Colonic mucosa (tissue), 4 donors: ENCODE measurements around the gene TM4SF5. TPM values are rescaled to one million over a fixed set of nuclear protein-coding genes. Genes with fewer than 3 reads are reported as not detected.

Experiments used
- DNase-seq: peaks from one replicate; pipeline ENCODE4 v3.0.0-alpha.2; 2020
- H3K27ac ChIP-seq: fragments of 200-600 bp; one replicate; pipeline ENCODE4 v1.8.0; 2021
- H3K27me3 ChIP-seq: fragments of 200-600 bp; one replicate; pipeline ENCODE4 v1.8.0; 2021
- H3K36me3 ChIP-seq: fragments of 200-600 bp; one replicate; pipeline ENCODE4 v1.8.0; 2021
- H3K4me1 ChIP-seq: fragments of 200-600 bp; one replicate; pipeline ENCODE4 v1.8.0; 2021; ENCODE audit warnings: mild to moderate bottlenecking
- H3K4me3 ChIP-seq: fragments of 200-600 bp; one replicate; pipeline ENCODE4 v1.8.0; 2021
- H3K9ac ChIP-seq, 2 donors: one replicate each; pipeline ENCODE4 v1.7.0; 2013; ENCODE audit warnings: control low read depth in 2 of 2, low read depth in 2 of 2, low read length in 2 of 2
- H3K9me3 ChIP-seq: fragments of 200-600 bp; one replicate; pipeline ENCODE4 v1.8.0; 2021
- intact Hi-C: fragments of 100-400 bp; cut with DNase I; formaldehyde crosslinking; loops from one replicate; pipeline ENCODE4 v1.14.1; 2022
- total RNA-seq, 2 donors: library from RNA; stranded (reverse); fragmentation: NEBNext Ultra II Directional in 1 of 2; extraction: Animal tissue kit (Norgen Biotek cat#: 25700) in 1 of 2; gene quantifications; one replicate each; pipeline ENCODE4 v1.2.1, GENCODE V29; 2021
- TF ChIP-seq, protein P1 (sequence below): fragments of 200-600 bp; IDR thresholded peaks from one replicate; pipeline ENCODE4 v1.8.0; 2022; ENCODE audit warnings: antibody characterized with exemption, mild to moderate bottlenecking
- donor health status: healthy.
- donor health status: DM: no; HTN: no; CAD: no.
- donor health status: DM: no; HTN: no; CAD: no.

Gene TM4SF5
- total RNA-seq, 2 donors from 2014 or later: 15.1 to 37.7 TPM

DNA sequence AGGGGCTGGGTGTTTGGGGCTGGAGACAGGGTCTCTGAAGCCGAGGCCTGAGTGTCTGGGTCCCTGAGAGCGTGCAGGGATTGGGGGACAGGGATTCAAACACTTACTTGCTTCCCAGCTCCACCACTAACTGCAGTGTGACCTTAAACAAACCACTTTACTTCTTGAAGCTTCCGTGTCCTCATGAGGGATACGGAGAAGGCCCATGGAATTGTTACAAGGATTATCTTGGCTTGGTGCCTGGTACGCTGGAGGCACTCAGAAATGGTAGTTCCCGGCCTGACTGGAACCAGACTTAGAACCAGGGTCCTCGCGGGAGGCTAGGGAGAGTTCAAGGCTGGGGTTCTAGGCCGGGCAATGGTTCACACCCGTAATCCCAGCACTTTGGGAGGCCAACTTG is 29.1 kb upstream of the TM4SF5 start:
- no peaks in the 10 kb centered on the region for H3K27me3 ChIP-seq
- H3K9me3 ChIP-seq: no peaks in the 10 kb centered on the region
- peak; percentile 51 for DNase-seq
- H3K4me1 ChIP-seq: peaks cover 3% of the 10 kb centered on the region
- no peak overlapping the region for H3K27ac ChIP-seq
- no peak overlapping the region for H3K4me3 ChIP-seq
- H3K36me3 ChIP-seq: no peaks in the 10 kb centered on the region
- H3K9ac ChIP-seq: no peak overlapping the region
- intact Hi-C loops: no loop called here
- TF ChIP-seq, protein P1, sequence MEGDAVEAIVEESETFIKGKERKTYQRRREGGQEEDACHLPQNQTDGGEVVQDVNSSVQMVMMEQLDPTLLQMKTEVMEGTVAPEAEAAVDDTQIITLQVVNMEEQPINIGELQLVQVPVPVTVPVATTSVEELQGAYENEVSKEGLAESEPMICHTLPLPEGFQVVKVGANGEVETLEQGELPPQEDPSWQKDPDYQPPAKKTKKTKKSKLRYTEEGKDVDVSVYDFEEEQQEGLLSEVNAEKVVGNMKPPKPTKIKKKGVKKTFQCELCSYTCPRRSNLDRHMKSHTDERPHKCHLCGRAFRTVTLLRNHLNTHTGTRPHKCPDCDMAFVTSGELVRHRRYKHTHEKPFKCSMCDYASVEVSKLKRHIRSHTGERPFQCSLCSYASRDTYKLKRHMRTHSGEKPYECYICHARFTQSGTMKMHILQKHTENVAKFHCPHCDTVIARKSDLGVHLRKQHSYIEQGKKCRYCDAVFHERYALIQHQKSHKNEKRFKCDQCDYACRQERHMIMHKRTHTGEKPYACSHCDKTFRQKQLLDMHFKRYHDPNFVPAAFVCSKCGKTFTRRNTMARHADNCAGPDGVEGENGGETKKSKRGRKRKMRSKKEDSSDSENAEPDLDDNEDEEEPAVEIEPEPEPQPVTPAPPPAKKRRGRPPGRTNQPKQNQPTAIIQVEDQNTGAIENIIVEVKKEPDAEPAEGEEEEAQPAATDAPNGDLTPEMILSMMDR: no peak

DNA sequence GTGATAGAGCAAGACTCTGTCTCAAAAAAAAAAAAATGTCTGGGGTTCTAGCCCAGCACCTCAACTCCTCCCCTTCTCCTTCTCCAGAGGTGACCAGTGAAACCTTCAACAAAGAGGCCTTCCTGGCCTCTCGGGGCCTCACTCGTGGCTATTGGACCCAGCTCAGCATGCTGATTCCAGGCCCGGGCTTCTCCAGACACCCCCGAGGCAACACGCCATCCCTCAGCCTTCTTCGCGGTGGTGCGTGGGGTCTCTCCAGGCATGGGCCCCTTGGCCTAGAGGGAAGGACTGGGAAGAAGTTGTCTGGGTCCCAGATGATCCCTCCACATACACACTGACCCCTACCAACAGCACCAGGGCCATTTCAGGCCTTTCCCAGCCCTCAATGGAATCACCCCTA is 28.5 kb upstream of the TM4SF5 start:
- Histone ChIP-seq H3K27me3 (no peaks in the 10 kb centered on the region), H3K9ac (no peak overlapping the region), H3K4me1 (peaks cover 3% of the 10 kb centered on the region), H3K36me3 (no peaks in the 10 kb centered on the region), H3K4me3 (no peak overlapping the region), H3K27ac (no peak overlapping the region), H3K9me3 (no peaks in the 10 kb centered on the region)
- TF ChIP-seq, protein P1: no peak
- no peak for DNase-seq
- intact Hi-C loops: no loop called here

DNA sequence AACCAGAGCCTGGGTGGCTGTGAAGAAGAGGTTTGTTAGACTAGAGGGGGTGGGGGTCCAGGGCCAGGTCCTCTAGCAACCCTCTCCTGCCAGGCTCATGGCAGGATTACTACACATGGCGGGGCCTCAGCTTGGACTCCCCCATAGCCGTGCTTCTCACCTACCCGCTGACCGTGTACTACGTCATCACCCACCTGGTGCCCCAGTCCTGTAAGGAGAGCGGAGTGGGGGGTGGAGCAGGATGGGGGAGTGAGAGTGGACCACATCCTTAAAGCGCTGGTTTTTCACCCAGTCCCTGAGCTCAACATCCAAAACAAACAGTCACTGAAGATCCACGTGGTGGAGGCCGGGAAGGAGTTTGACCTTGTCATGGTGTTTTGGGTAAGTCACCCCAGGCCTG is 27.8 kb upstream of the TM4SF5 start:
- no peaks in the 10 kb centered on the region for H3K9me3 ChIP-seq
- no peak overlapping the region for H3K4me3 ChIP-seq
- H3K9ac ChIP-seq: no peak overlapping the region
- peaks cover 3% of the 10 kb centered on the region for H3K4me1 ChIP-seq
- intact Hi-C loops: no loop called here
- no peak for DNase-seq
- TF ChIP-seq, protein P1: no peak
- H3K36me3 ChIP-seq: no peaks in the 10 kb centered on the region
- H3K27me3 ChIP-seq: no peaks in the 10 kb centered on the region
- H3K27ac ChIP-seq: no peak overlapping the region

DNA sequence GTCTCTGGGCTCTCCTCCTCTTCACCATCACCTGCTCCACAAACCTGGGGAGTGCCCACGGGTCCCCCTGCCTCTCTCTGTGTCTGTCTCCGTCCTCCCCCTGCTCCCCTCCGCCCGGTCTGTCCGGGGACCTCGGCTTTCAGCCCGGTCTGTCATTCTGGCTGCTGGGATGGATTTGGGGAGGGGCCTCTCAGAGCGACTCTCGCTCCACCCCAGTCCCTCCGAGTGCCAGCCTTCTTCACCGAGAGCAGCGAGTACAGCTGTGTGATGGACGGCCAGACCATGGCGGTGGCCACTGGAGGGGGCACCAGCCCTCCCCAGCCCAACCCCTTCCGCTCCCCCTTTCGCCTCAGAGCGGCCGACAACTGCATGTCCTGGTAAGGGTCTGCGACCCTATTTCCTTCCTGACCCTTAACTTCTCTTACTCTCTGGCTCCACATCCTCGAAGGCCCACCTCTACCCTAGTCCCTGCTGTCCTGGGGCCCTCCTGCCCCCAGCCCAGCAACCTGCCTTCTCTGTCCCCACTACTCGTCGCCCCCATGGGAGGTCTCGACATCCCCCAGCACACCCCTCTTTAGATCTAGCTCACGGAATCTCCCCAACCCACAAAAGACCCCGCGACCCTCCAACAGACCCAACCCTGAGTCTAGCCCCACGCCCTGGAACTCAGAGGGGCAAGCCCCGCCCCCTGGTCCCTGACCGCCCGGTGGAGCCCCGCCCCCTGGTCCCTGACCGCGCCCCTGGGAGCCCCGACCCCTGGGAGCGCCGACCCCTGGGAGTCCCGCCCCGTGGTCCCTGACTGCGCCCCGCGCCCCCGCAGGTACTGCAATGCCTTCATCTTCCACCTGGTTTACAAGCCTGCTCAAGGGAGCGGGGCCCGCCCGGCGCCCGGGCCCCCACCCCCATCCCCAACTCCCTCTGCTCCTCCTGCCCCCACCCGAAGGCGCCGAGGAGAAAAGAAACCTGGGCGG is 26.4 kb upstream of the TM4SF5 start:
- no peaks in the 10 kb centered on the region for H3K27me3 ChIP-seq

DNA sequence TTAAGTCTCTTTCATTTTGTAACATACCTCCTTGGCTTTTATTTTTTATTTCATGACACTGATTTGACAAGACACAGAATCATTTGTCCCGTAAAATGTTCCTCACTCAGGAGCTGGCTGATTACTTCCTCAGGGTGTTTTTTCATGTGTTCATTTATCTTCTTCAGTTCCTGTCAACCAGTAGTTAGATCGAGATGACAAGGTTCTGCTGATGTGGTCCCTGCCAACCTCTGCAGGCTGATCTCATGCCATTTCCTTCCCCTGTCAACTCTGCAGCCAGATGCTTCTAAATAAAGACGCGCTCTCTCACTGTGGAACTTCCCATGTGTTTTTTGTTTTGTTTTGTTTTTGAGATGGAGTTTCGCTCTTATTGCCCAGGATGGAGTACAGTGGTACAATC is 23.8 kb upstream of the TM4SF5 start:
- Histone ChIP-seq H3K4me3 (no peak overlapping the region), H3K36me3 (no peaks in the 10 kb centered on the region), H3K4me1 (peaks cover 3% of the 10 kb centered on the region), H3K27me3 (no peaks in the 10 kb centered on the region), H3K27ac (no peak overlapping the region), H3K9ac (no peak overlapping the region), H3K9me3 (no peaks in the 10 kb centered on the region)
- TF ChIP-seq, protein P1: no peak
- intact Hi-C loops: no loop called here
- DNase-seq: no peak

More for the DNA sequence above, 26.4 kb upstream of the TM4SF5 start:
- Histone ChIP-seq H3K4me3 (no peak overlapping the region), H3K27ac (no peak overlapping the region), H3K9me3 (no peaks in the 10 kb centered on the region), H3K9ac (no peak overlapping the region), H3K36me3 (no peaks in the 10 kb centered on the region), H3K4me1 (peaks cover 3% of the 10 kb centered on the region)
- no peak for DNase-seq
- TF ChIP-seq, protein P1: no peak
- intact Hi-C loops: no loop called here
